LHCN-M2 (cell line): ENCODE measurements around the gene NRAP. TPM values are rescaled to one million over a fixed set of nuclear protein-coding genes. Genes with fewer than 3 reads are reported as not detected.
A peak's percentile ranks its signal among the peaks of the same experiment; 100 is the strongest.
"Not testable (repeated sequence)": the region's sequence is repeated elsewhere in the genome, so short reads cannot be mapped to it uniquely, and the experiment has no call there.

Experiments used
- DNase-seq: peaks from one replicate; pipeline ENCODE4 v3.0.0-alpha.2; 2012; ENCODE audit warnings: low read depth
- total RNA-seq: library from RNA; depleted of rRNA; stranded (reverse); fragments of >200 nt; gene quantifications from 2 replicates; pipeline ENCODE4 v1.2.3, GENCODE V29; 2014

NRAP gene
- total RNA-seq, 1 experiment from 2014 or later = not detected

- no peak for DNase-seq
Measured at GRCh38 chr10:113681533-113682470, 18.0 kb upstream of the NRAP start.

- peak; percentile 93 for DNase-seq
Measured at GRCh38 chr10:113680190-113681111, 16.6 kb upstream of the NRAP start.

DNA sequence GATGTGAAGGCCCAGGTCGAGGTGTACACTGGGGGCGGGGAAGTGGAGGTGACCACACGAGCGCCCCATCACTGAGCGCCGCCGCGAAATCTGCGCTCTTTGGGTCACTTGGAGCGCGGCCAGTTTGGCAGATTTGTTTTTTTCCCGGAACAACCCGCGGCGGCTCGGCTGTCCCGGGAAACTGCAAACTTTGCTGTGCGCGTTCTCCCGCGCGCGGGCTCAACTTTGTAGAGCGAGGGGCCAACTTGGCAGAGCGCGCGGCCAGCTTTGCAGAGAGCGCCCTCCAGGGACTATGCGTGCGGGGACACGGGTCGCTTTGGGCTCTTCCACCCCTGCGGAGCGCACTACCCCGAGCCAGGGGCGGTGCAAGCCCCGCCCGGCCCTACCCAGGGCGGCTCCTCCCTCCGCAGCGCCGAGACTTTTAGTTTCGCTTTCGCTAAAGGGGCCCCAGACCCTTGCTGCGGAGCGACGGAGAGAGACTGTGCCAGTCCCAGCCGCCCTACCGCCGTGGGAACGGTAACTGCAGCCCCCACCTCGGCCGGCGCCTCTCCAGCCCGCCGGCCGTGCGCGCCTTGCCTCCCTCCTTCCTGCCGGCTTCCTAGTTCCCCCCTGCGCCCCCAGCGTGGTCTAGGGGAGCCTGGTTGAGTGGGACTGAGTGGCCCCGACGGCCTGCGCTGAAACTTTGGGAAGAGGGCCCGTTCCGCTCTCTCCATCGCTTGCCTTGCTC is 15.8 kb upstream of the NRAP start, which contains the start of gene CASP7:
TSS of gene CASP7 (plus strand) at position 450 of the 727 bp plus-strand sequence. CDS start 17,582 bp downstream, outside the sequence.
- peak; percentile 78 for DNase-seq

DNA sequence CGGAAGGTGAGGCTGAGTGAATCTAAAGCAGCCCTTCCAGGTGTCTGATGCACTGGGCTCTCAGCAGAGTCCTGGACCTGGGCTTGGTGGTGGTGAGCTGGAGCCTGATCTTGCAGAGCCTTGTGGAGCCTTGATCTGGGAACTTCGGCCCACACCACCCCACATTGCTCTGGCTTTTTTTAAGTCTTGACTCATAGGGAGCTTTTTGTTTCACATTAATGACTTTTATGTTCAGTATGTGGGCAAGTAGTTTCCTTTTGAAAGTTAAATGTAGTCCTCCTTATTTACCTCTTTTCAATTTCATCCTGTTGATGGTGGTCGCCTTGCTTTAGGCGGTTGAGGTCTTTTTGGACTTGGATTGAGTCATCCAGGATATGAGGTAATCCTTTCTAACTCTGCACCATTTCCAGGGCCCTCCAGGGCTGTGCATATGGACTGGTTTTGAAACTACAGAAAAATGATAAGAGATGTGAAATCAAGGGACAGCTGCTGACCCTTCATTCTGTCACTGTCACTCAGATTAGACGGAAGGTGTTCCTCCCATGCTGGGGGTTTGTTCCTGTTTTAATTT is 2.9 kb upstream of the NRAP start:
- peak; percentile 27 for DNase-seq

DNA sequence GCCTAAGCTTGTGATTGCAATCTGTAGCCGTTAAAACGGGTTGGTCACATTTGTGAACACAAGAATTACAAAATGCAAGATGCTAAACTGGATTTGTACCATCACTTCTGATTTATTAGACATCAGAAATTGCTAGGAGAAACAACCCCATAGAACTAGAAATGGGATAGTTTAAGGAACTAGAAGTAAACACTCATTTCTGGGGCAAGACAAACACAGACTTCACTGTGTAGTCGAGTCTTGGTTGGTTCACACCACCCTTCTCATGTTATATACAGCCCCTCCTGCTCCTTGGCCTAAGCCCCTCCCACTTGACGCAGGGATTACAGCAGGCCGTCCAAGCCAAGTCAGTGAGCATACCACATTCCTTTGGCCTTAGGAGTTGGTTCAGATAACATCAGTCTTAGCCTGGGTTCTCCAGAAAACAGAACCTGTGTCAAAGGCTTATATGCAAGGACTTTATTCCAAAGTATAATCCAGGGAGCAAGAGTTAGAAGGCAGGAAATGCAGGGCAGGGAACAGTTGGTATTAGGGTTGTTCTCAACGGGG is 2.0 kb upstream of the NRAP start:
- peak; percentile 54 for DNase-seq

DNA sequence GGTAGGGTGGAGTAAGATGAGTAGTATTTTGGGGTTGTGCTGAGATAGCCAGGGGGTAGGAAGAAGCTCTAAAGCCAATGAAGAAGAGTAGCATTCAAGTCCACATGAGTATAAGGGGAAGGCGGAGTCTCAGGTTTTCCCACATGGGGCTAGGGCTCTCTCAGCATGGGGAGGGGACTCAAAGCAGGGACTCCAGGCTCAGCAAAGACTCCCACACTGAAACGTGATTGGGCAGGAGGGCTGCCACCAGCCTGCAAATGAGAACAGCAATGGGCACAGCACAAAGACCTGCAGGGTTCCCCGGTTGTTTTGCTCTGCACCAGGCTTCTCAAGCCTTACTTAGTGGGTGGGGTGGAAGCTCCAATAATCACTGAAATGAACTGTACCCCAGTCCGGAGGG is 1.5 kb upstream of the NRAP start:
- no peak for DNase-seq

GRCh38 chr10:113663142-113663541 is 699 bp downstream of the NRAP start:
- DNase-seq = peak; percentile 29

DNA sequence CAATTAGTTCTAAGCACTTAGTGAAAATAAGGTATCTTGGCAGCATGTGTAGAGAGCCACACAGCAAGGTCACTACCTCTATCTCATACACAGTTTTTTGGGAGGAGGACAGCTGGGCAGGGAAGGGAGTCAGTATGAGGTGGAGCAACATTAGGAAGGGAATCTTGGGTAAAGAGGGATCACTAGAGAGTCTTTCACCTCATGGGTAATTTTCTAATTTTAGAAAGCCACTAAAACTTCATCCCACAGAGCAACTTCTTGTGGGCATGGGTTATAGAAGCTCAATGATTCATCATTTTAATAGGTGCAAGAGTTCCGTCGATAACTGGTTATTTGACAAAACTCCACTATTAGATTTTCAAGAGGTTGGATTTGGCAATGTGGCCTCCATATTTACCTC is 2.5 kb downstream of the NRAP start:
- DNase-seq = no peak

DNA sequence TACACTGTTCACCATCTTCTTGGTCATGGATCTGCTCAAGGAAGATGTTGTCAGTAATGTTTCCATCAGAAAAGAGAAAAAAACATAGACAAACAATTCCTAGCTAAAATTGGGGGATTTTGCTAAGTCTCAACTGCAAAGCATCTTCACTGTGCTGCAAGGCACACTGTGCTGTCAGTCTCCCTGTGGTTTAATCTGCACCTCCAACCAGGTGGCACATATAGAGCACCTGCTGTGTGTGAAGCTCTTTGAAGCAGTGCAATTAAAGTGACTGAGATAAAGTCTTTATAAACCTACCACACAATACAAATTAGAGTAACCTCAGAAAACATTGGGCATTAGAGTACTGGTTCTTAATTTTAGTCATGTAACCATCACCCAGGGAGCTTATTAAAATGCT is 6.3 kb downstream of the NRAP start:
- DNase-seq = no peak

DNA sequence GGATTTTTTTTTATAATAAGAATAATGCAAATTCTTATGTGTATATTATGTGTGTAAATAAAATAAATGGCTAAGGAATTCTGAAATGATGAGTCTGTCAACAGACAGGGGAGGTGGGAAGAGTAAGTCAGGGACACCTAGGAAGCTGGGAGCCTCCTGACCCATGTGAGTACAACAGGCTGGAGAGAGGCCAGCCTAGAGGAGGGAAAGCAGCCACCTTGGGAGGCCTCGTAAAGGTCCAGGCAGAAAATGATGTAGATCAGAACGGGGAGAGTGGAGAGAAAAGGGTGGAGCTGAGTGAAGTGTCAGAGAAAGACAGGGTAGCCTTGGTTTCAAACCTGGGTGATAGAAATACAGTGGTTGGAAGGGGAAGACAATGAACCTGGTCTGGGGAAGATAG is 6.9 kb downstream of the NRAP start:
- DNase-seq = no peak

GRCh38 chr10:113652456-113652855 is 11.4 kb downstream of the NRAP start:
- not testable (repeated sequence) for DNase-seq

DNA sequence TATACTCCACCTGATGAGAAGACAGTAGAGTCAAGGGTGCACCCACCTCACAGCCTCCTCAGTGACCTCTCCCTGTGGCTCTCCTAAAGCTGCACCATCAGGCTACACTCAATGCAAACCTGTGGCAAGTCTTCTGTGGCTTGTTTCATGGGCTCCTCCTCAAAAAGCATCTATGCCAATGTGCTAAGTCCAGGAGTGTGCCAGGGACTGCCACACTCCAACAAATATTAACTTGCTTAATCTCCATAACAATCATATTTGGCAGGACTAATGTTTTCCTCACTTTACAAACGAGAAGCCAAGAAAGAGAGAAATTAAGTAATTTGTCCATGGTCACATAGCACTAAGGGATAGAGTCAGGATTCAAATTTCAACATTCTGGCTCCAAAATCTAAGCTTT is 11.9 kb downstream of the NRAP start:
- no peak for DNase-seq

DNA sequence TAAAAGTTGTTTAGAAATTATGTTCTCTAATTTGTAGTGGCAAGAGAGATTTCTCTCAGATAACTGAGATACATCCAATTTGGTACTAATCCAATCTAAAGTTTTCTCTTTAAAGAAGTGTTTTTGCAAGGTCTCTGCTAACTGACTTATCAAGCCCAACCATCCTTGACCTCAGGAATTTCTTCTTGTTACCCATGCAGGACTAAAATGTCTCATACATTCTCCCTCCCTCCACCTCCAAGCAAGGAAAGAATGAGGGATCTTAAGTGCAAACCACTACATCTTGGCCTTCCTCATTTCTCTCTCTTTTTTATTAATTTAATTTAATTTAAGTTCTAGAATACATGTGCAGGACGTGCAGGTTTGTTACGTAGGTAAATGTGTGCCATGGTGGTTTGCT is 12.8 kb downstream of the NRAP start:
- DNase-seq = no peak

- DNase-seq = no peak
Measured at GRCh38 chr10:113650172-113650571, 13.7 kb downstream of the NRAP start.

GRCh38 chr10:113648478-113648877 is 15.4 kb downstream of the NRAP start:
- peak; percentile 72 for DNase-seq

DNA sequence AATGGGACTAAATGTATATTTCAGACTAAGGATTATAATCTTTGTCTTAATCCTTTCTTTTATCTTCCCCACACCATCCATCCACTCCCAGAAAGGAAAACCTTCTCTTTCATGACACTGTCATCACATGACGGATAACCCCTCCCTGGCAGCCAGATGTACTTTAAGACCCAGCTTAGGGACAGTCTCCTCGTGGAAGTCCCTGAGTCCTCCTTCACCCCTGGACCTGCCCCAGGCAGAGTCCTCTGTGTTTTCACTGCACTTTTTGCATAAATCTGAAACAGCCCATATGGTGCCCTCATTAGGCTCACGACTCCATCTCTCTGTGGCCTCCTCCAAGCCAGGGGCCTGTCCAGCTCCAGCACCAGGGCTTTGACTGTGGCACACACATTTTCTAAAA is 16.0 kb downstream of the NRAP start:
- no peak for DNase-seq

DNA sequence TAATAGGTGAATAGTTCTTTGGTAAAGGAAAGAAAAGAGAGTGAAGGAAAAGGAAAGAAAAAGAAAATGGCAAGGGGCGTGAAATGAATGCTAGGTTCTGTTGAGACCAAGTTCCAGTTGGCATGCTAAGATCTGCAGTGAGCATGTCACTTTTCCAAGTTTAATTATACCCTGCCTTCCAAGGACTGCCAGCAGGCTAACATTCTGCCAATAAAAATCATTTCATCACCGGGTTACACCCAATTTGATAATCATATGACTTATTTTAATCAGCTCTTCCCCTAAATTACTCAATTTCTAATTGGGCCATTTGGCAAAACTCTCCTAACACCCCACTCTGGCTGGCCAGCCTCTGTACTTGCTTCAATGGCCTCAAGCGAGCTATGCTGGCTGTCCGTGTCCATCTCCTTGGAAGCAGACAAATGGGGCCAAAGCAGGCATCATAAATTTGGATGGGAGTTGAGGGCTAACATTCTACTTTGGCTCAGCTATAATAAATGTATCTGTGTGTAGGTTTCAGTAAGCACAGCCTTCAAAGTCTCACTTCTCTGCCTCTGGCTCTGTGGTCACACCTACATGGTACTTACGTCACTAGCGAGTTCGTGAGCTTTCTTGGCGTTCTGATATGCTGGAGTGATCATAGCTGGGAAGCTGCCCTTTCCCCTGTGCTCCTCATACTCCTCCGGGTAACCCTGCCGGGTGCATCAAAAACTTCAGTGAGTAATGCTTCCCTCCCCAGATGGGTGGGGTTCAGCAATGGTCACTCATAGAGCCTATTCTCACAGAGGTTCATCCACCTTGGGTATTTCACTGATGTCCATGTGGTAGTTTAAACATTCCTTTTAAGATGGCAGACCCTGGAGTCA is 17.3 kb downstream of the NRAP start:
- DNase-seq = no peak

GRCh38 chr10:113644185-113645120 is 19.4 kb downstream of the NRAP start:
- DNase-seq = peak; percentile 82

DNA sequence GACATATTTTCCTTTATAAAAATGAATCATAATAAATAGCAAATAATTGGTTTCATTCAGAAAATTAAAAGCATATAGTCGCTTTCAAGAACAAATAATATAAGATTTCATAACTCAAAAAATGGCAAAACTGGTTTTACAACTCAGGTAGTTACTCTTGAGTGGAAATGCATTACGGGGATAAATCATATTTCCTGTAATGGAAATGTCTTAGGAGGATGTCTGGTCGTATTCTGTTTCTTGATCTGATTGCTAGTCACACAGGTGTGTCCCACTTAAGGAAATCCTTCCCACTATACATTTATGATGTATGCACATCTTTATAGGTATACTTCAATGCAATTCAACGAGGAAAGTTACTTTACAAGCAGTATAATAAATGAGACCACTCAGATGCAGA is 20.7 kb downstream of the NRAP start:
- DNase-seq = no peak
